ENCODE data around the gene CCL18.
"Not testable (repeated sequence)": the region's sequence is repeated elsewhere in the genome, so short reads cannot be mapped to it uniquely, and the experiment has no call there.

CCL18 gene

GRCh38 chr17:36072431-36073121, 8.5 kb downstream of the CCL18 start:
- DNase-seq, result peak in 2 of 4 experiments; percentile 7 to 9

GRCh38 chr17:36074365-36074764, 10.3 kb downstream of the CCL18 start:
- no peak for DNase-seq

GRCh38 chr17:36081681-36082471, 17.8 kb downstream of the CCL18 start:
- DNase-seq, result not testable (repeated sequence)

GRCh38 chr17:36082482-36083120, 18.5 kb downstream of the CCL18 start:
- DNase-seq, result not testable (repeated sequence)

- DNase-seq, result not testable (repeated sequence)
Observed at GRCh38 chr17:36083691-36084090, 19.6 kb downstream of the CCL18 start.

- DNase-seq, result no peak
Observed at GRCh38 chr17:36085765-36086164, 21.7 kb downstream of the CCL18 start.

- DNase-seq, result no peak
Observed at GRCh38 chr17:36086791-36087190, 22.7 kb downstream of the CCL18 start.

- DNase-seq, result not testable (repeated sequence)
Observed at GRCh38 chr17:36087471-36087870, 23.4 kb downstream of the CCL18 start.

- not testable (repeated sequence) for DNase-seq
Observed at GRCh38 chr17:36087897-36088572, 24.0 kb downstream of the CCL18 start.

- no peak for DNase-seq
Observed at GRCh38 chr17:36088670-36089338, 24.7 kb downstream of the CCL18 start.

GRCh38 chr17:36089339-36089865, 25.3 kb downstream of the CCL18 start:
- no peak for DNase-seq

GRCh38 chr17:36089888-36090836, 26.1 kb downstream of the CCL18 start, which contains the start of gene CCL3:
CCL3 (minus strand) TSS chr17:36090143; CDS start chr17:36090058, 85 bp downstream.
- DNase-seq, result no peak

- no peak for DNase-seq
Observed at GRCh38 chr17:36092230-36092629, 28.2 kb downstream of the CCL18 start.

GRCh38 chr17:36092715-36093114, 28.6 kb downstream of the CCL18 start:
- DNase-seq, result not testable (repeated sequence)

GRCh38 chr17:36094232-36094631, 30.2 kb downstream of the CCL18 start:
- DNase-seq, result no peak

GRCh38 chr17:36094746-36095145, 30.7 kb downstream of the CCL18 start:
- no peak for DNase-seq

- DNase-seq, result no peak
Observed at GRCh38 chr17:36095992-36096391, 31.9 kb downstream of the CCL18 start.

GRCh38 chr17:36099004-36099403, 34.9 kb downstream of the CCL18 start:
- not testable (repeated sequence) for DNase-seq

GRCh38 chr17:36103401-36103975, 39.4 kb downstream of the CCL18 start, which contains the start of gene CCL4:
CCL4 (plus strand) TSS chr17:36103827; CDS start chr17:36103906, 79 bp downstream.
- not testable (repeated sequence) for DNase-seq

GRCh38 chr17:36104246-36104645, 40.2 kb downstream of the CCL18 start:
- DNase-seq, result not testable (repeated sequence)

Data from activated naive CD4-positive, alpha-beta T cell (primary cell).